Thyroid gland (tissue), 4 donors: Measurements from ENCODE around the gene ABCB7. TPM values are rescaled to one million over a fixed set of nuclear protein-coding genes. Genes with fewer than 3 reads are reported as not detected.
"Not testable (repeated sequence)": the region's sequence is repeated elsewhere in the genome, so short reads cannot be mapped to it uniquely, and the experiment has no call there.

Source experiments
- DNase-seq, 2 donors: peaks; one replicate each; pipeline ENCODE4 v3.0.0-alpha.2; 2019
- H3K27ac ChIP-seq, 3 donors: fragments of 200-600 bp; sonication (generic); 1 replicate in 2 of 3; 2 replicates in 1 of 3; pipeline ENCODE4 v1.5.1; 2016 to 2019; ENCODE audit warnings: mild to moderate bottlenecking in 1 of 3, moderate library complexity in 1 of 3
- H3K27me3 ChIP-seq: fragments of 200-600 bp; sonication (generic); one replicate; pipeline ENCODE4 v1.5.1; 2019
- H3K36me3 ChIP-seq, 2 donors: fragments of 200-600 bp; sonication (generic); one replicate each; pipeline ENCODE4 v1.5.1; 2016 to 2019
- H3K4me1 ChIP-seq, 2 donors: fragments of 200-600 bp; sonication (generic); one replicate each; pipeline ENCODE4 v1.5.1; 2017 to 2019
- H3K4me3 ChIP-seq, 3 donors: fragments of 200-600 bp; sonication (generic); replicated peaks in 1 of 3; 1 replicate in 2 of 3; 2 replicates in 1 of 3; pipeline ENCODE4 v1.5.1; 2016; ENCODE audit warnings: mild to moderate bottlenecking in 1 of 3
- H3K9me3 ChIP-seq: fragments of 200-600 bp; sonication (generic); one replicate; pipeline ENCODE4 v1.5.1; 2017
- CTCF ChIP-seq, 6 experiments: fragments of 200-600 bp in 3 of 6; fragments of 450-650 bp in 3 of 6; sonication (generic) in 3 of 6; IDR thresholded peaks; one replicate each; pipeline ENCODE4 v1.5.1; 2016 to 2019; ENCODE audit warnings: antibody characterized with exemption in 6 of 6, mild to moderate bottlenecking in 2 of 6, inconsistent platforms in 1 of 6, moderate library complexity in 1 of 6
- POLR2A ChIP-seq, 2 donors: fragments of 450-650 bp; IDR thresholded peaks; one replicate each; pipeline ENCODE4 v1.6.1; 2017; ENCODE audit warnings: antibody characterized with exemption in 2 of 2, mild to moderate bottlenecking in 2 of 2, moderate library complexity in 1 of 2
- WGBS, 2 donors: methylation state at CpG; one replicate each; pipeline ENCODE4 v1.1.5; 2017; 5-methylcytosine and 5-hydroxymethylcytosine counted together
- intact Hi-C: fragments of 100-400 bp; cut with DNase I; formaldehyde crosslinking; loops from one replicate; pipeline ENCODE4 v1.15.1; 2023
- total RNA-seq, 4 donors: library from RNA; depleted of rRNA; stranded (reverse); fragments of >200 nt; gene quantifications; one replicate each; pipeline ENCODE4 v1.2.3, GENCODE V29; 2016

Gene ABCB7
- total RNA-seq, result 10 to 100 TPM; 30.8 to 75.6 (median 46.4) TPM

GRCh38 chrX:75155827-75156525 is at the start of gene ABCB7:
Gene ABCB7, minus strand, starts transcription at chrX:75156283. Its CDS starts 11 bp downstream, at chrX:75156272.
- Histone ChIP-seq H3K9me3 (no peaks in the 10 kb centered on the region), H3K4me3 (peak within 1 kb of the TSS in 2 of 3 donors; percentile 40 to 71), H3K4me1 (peaks cover 0 to 5% of the 10 kb centered on the region in 2 donors), H3K27me3 (no peaks in the 10 kb centered on the region), H3K27ac (peak within 1 kb of the TSS; percentile 51 to 75 (median 61)), H3K36me3 (no peaks in the 10 kb centered on the region)
- intact Hi-C loops, result no loop called here
- peak; percentile 53 to 62 for DNase-seq
- no peak for TF ChIP-seq CTCF (IDR thresholded peaks at IDR 0.05)
- peak in 1 of 2 donors; percentile 34 for TF ChIP-seq POLR2A (IDR thresholded peaks at IDR 0.05)
- 1 to 3% methylated on average over 20 to 27 of the region's 35 CpGs for whole genome bisulfite sequencing, 2 donors

GRCh38 chrX:75188415-75189206 is 32.5 kb upstream of the ABCB7 start:
- H3K9me3 ChIP-seq, H3K27ac ChIP-seq, intact Hi-C loops, H3K36me3 ChIP-seq, H3K4me3 ChIP-seq, DNase-seq, H3K4me1 ChIP-seq, H3K27me3 ChIP-seq: not testable (repeated sequence)
- 95 to 96% methylated on average over 15 to 23 of the region's 27 CpGs for WGBS, 2 donors

- DNase-seq, result no peak
- H3K4me3 ChIP-seq, result no peak overlapping the region
- TF ChIP-seq POLR2A (IDR thresholded peaks at IDR 0.05) (no peak), CTCF (IDR thresholded peaks at IDR 0.05) (no peak)
- no peaks in the 10 kb centered on the region for H3K4me1 ChIP-seq
- H3K27ac ChIP-seq, result no peak overlapping the region
- intact Hi-C loops, result no loop called here
- H3K27me3 ChIP-seq, result no peaks in the 10 kb centered on the region
- no peaks in the 10 kb centered on the region for H3K36me3 ChIP-seq
- H3K9me3 ChIP-seq, result no peaks in the 10 kb centered on the region
Observed at GRCh38 chrX:75181721-75182120, 25.6 kb upstream of the ABCB7 start.

GRCh38 chrX:75179536-75180293 is 23.6 kb upstream of the ABCB7 start:
- H3K27ac ChIP-seq, H3K36me3 ChIP-seq, H3K9me3 ChIP-seq, H3K4me1 ChIP-seq, intact Hi-C loops, H3K27me3 ChIP-seq, DNase-seq, H3K4me3 ChIP-seq: not testable (repeated sequence)
- 83 to 89% methylated on average over 2 to 5 of the region's 25 CpGs for WGBS, 2 donors

- H3K27ac ChIP-seq, DNase-seq, H3K4me1 ChIP-seq, H3K4me3 ChIP-seq, H3K27me3 ChIP-seq, H3K36me3 ChIP-seq, H3K9me3 ChIP-seq, intact Hi-C loops: not testable (repeated sequence)
- WGBS, 2 donors, result 88 to 98% methylated on average over 14 to 15 of the region's 16 CpGs
Observed at GRCh38 chrX:75172257-75172890, 16.3 kb upstream of the ABCB7 start.

GRCh38 chrX:75158054-75158453 is 2.0 kb upstream of the ABCB7 start:
- WGBS, 2 donors, result 97 to 99% methylated on average over 3 of the region's 3 CpGs

More at GRCh38 chrX:75158054-75158453, 2.0 kb upstream of the ABCB7 start:
- Histone ChIP-seq H3K4me3 (no peak overlapping the region), H3K9me3 (no peaks in the 10 kb centered on the region), H3K4me1 (peaks cover 0 to 5% of the 10 kb centered on the region in 2 donors), H3K27me3 (no peaks in the 10 kb centered on the region), H3K36me3 (no peaks in the 10 kb centered on the region), H3K27ac (no peak overlapping the region)
- TF ChIP-seq POLR2A (IDR thresholded peaks at IDR 0.05), result no peak
- intact Hi-C loops, result no loop called here
- DNase-seq, result no peak
